IPS-NIHi7 (cell line): Measurements from ENCODE around the gene BROX.

Experiments used
- DNase-seq: peaks from one replicate; pipeline ENCODE4 v3.0.0; 2012; ENCODE audit warnings: mixed read lengths; ENCODE audit errors: extremely low spot score

The BROX gene

DNA sequence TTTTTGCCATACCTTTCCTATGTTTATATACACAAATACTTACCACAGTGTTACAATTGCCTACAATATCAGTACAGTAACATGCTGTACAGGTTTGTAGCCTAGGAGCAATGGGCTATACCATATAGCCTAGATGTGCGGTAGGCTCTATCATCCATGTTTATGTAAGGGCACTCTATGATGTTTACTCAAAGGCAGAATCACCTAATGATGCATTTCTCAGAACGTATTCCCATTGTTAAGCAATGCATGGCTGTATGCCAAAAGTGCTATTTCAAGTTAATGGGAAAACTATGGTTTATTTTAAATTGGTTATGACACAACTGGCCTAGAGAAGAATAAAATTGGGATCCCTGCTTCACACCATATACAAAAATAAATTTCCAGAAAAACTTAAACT is 65.6 kb downstream of the BROX start:
- DNase-seq: no peak

DNA sequence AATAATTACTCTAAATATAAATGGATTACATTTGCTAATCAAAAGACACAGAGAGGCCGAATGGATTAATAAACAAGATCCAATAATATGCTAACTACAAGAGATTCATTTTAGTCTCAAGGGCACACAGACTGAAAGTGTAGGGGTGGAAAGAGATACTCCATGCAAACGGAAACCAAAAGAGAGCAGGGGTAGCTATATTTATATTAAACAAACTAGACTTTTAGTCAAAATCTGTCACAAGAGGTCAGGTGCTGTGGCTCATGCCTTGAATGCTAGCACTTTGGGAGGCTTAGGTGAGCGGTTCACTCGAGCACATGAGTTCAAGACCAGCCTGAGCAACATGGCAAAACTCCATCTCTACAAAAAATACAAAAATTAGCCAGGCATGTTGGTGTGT is 68.9 kb downstream of the BROX start:
- no peak for DNase-seq

DNA sequence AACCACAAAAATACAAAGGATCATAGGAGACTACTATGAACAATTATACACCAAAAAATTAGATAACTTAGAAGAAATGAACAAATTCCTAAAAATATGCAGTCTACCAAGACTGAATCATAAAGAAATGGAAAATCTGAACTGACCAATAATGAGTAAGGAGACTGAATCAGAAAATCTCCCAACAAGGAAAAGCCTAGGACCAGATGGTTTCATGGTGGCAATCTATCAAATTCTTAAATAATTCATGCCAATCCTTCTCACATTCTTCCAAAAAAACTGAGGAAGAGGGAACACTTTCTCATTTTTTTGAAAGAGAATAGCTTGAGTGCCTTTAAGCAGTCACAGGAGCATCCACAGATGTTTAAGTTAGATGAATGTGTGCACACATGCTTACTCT is 70.7 kb downstream of the BROX start:
- DNase-seq: no peak

DNA sequence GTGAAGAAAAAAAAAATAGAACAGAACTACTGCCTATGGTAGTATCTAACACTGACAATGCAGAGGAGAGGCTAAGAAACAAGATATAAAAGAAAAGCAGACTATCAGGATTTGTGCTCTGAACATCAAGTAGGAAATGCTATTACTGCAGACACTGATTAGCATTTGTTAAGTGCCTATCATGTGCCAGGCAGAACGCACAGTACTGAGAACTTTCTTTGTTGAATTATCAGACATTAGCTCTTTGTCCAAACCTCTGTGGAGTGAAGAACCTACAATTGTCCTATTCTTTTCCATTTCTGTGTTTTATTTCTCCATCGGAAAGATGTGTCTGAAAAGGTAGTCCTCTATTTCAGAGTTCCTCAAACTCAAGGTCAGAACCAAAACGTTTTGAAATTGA is 72.0 kb downstream of the BROX start:
- no peak for DNase-seq
